HL-60 (cell line): ENCODE data around the gene GSTP1.

Experiments used
- DNase-seq, 2 experiments: peaks; one replicate each; pipeline ENCODE4 v3.0.0-alpha.2; 2010 to 2020; ENCODE audit warnings: low read depth in 1 of 2, low spot score in 1 of 2
- H3K27ac ChIP-seq: fragments of 250-450 bp; sonication (Bioruptor Pico); replicated peaks from 2 replicates; pipeline ENCODE4 v1.5.1; 2020; ENCODE audit warnings: mild to moderate bottlenecking, moderate library complexity
- H3K27me3 ChIP-seq: fragments of 250-450 bp; sonication (Bioruptor Pico); 2 replicates; pipeline ENCODE4 v1.5.1; 2021; ENCODE audit warnings: mild to moderate bottlenecking, moderate library complexity; ENCODE audit not compliant: insufficient read depth, poor library complexity, severe bottlenecking
- H3K4me3 ChIP-seq: replicated peaks from 2 replicates; pipeline ENCODE4 v1.5.1; 2011; ENCODE audit warnings: mild to moderate bottlenecking, control low read depth, low read length; ENCODE audit not compliant: insufficient read depth
- GABPA ChIP-seq: IDR thresholded peaks from 2 replicates; pipeline ENCODE4 v1.6.1; 2012; ENCODE audit warnings: low read depth
- POLR2AphosphoS5 ChIP-seq: IDR thresholded peaks from 2 replicates; pipeline ENCODE4 v1.6.1; 2012; ENCODE audit warnings: low read depth
- SPI1 ChIP-seq: IDR thresholded peaks from 2 replicates; pipeline ENCODE4 v1.6.1; 2012; ENCODE audit warnings: low read depth, mild to moderate bottlenecking, borderline replicate concordance
- TF ChIP-seq, protein P1 (sequence below): IDR thresholded peaks from 2 replicates; pipeline ENCODE4 v1.6.1; 2012; ENCODE audit warnings: low read depth; ENCODE audit not compliant: insufficient replicate concordance
- TF ChIP-seq, protein P2 (sequence below): IDR thresholded peaks from one replicate; pipeline ENCODE4 v1.5.1; 2011; ENCODE audit warnings: low read length, control low read depth, inconsistent platforms; ENCODE audit not compliant: insufficient read depth

Gene GSTP1

DNA sequence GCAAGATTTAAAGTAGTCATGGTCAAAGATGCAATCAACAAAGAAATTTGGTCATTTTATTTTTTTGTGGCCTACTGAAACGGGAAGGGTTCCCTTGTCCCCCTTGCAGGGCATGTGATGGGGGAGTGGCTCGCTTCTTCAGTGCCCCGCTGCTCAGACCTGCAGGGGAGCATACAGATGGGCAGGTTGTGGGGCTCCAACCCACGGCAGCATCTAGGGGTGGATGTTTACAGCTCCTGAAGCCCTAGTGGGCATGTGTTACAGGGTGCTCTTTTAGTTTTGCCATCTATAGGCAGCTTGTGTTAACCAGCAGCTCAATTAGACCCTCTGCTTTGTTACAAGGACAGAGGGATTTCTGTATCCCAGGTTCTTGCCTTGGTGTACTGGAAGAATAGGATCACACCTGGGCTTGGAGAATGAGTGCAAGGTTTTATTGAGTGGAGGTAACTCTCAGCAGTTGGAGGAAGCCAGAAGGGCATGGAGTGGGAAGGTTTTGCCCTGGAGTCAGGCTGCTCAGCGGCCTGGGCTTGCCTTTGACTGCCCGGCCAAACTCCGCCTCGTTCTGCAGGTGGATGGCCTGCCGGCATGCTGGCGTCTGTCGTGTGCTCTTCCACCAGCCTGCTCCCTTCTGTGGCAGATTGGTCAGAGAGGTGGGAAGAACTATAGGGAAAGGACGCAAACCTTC, 9.4 kb downstream of the GSTP1 start:
- H3K4me3 ChIP-seq, result no peak overlapping the region
- H3K27me3 ChIP-seq, result no peaks in the 10 kb centered on the region
- no peak for DNase-seq
- H3K27ac ChIP-seq, result no peak overlapping the region
- no peak for TF ChIP-seq POLR2AphosphoS5
- TF ChIP-seq, protein P1, sequence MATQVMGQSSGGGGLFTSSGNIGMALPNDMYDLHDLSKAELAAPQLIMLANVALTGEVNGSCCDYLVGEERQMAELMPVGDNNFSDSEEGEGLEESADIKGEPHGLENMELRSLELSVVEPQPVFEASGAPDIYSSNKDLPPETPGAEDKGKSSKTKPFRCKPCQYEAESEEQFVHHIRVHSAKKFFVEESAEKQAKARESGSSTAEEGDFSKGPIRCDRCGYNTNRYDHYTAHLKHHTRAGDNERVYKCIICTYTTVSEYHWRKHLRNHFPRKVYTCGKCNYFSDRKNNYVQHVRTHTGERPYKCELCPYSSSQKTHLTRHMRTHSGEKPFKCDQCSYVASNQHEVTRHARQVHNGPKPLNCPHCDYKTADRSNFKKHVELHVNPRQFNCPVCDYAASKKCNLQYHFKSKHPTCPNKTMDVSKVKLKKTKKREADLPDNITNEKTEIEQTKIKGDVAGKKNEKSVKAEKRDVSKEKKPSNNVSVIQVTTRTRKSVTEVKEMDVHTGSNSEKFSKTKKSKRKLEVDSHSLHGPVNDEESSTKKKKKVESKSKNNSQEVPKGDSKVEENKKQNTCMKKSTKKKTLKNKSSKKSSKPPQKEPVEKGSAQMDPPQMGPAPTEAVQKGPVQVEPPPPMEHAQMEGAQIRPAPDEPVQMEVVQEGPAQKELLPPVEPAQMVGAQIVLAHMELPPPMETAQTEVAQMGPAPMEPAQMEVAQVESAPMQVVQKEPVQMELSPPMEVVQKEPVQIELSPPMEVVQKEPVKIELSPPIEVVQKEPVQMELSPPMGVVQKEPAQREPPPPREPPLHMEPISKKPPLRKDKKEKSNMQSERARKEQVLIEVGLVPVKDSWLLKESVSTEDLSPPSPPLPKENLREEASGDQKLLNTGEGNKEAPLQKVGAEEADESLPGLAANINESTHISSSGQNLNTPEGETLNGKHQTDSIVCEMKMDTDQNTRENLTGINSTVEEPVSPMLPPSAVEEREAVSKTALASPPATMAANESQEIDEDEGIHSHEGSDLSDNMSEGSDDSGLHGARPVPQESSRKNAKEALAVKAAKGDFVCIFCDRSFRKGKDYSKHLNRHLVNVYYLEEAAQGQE, result no peak
- no peak for TF ChIP-seq SPI1
- TF ChIP-seq, protein P2, sequence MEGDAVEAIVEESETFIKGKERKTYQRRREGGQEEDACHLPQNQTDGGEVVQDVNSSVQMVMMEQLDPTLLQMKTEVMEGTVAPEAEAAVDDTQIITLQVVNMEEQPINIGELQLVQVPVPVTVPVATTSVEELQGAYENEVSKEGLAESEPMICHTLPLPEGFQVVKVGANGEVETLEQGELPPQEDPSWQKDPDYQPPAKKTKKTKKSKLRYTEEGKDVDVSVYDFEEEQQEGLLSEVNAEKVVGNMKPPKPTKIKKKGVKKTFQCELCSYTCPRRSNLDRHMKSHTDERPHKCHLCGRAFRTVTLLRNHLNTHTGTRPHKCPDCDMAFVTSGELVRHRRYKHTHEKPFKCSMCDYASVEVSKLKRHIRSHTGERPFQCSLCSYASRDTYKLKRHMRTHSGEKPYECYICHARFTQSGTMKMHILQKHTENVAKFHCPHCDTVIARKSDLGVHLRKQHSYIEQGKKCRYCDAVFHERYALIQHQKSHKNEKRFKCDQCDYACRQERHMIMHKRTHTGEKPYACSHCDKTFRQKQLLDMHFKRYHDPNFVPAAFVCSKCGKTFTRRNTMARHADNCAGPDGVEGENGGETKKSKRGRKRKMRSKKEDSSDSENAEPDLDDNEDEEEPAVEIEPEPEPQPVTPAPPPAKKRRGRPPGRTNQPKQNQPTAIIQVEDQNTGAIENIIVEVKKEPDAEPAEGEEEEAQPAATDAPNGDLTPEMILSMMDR, result no peak
- no peak for TF ChIP-seq GABPA

DNA sequence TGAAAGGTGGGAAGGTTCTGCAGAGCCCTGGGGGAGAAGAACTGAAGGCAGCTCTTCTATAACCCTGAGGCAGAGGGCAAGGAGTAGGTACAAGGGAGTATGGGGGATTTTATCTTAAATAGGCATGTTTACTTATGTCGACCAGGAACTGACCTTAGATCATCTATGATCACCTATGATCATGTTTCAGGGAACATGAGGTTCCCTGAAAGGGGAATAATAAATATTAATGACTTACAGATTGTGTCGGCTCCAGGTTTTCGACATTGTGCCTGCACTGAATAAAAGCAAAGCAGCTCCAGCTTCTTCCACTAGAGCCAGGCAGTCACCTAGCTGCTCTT, 9.9 kb downstream of the GSTP1 start:
- Histone ChIP-seq H3K27me3 (no peaks in the 10 kb centered on the region), H3K4me3 (no peak overlapping the region), H3K27ac (no peak overlapping the region)
- no peak for DNase-seq
- no peak for TF ChIP-seq POLR2AphosphoS5
- TF ChIP-seq GABPA, result no peak
- TF ChIP-seq, protein P1, result no peak
- TF ChIP-seq SPI1, result no peak
- TF ChIP-seq, protein P2, result no peak

DNA sequence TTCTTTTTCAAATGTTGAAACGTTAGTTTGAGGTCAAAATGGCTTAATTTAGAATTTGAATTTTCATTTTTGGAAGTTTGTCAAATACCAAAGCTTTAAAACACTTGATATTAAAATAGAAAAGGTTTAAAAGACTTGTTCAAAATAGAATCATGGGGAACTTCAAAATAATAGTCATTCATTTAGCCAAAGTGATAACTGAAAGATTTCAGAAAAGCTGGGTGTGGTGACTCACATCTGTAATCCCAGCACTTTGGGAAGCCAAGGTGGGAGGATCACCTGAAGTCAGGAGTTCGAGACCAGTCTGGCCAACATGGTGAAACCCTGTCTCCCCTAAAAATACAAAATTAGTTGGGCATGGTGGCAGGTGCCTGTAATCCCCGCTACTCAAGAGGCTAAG, 10.9 kb downstream of the GSTP1 start:
- no peaks in the 10 kb centered on the region for H3K27me3 ChIP-seq
- H3K27ac ChIP-seq, result no peak overlapping the region
- TF ChIP-seq SPI1 (no peak), GABPA (no peak), POLR2AphosphoS5 (no peak)
- TF ChIP-seq, protein P2, result no peak
- TF ChIP-seq, protein P1, result no peak
- no peak for DNase-seq
- no peak overlapping the region for H3K4me3 ChIP-seq
